HT-29 (cell line): ENCODE results near the gene GRHPR. TPM values are rescaled to one million over a fixed set of nuclear protein-coding genes. Genes with fewer than 3 reads are reported as not detected.
"Not testable (repeated sequence)": the region's sequence is repeated elsewhere in the genome, so short reads cannot be mapped to it uniquely, and the experiment has no call there.

Experiments
- DNase-seq: peaks from one replicate; pipeline ENCODE4 v3.0.0-alpha.2; 2015; ENCODE audit warnings: low spot score
- total RNA-seq: library from RNA; depleted of rRNA; stranded (reverse); fragments of >200 nt; shearing (Covaris generic); gene quantifications from 2 replicates; pipeline ENCODE4 v1.2.3, GENCODE V29; 2014

GRHPR gene
- total RNA-seq, 1 experiment from 2014 or later = 102 TPM

GRCh38 chr9:37445832-37446231, 23.3 kb downstream of the GRHPR start:
- DNase-seq = no peak

GRCh38 chr9:37446401-37446800, 23.9 kb downstream of the GRHPR start:
- DNase-seq = no peak

- no peak for DNase-seq
Observed at GRCh38 chr9:37447111-37447510, 24.6 kb downstream of the GRHPR start.

GRCh38 chr9:37449862-37450632, 27.6 kb downstream of the GRHPR start:
- DNase-seq = no peak

GRCh38 chr9:37451628-37452027, 29.1 kb downstream of the GRHPR start:
- DNase-seq = no peak

- no peak for DNase-seq
Observed at GRCh38 chr9:37452611-37453010, 30.1 kb downstream of the GRHPR start.

GRCh38 chr9:37453827-37454226, 31.3 kb downstream of the GRHPR start:
- peak; percentile 33 for DNase-seq

GRCh38 chr9:37454238-37454637, 31.7 kb downstream of the GRHPR start:
- DNase-seq = no peak

GRCh38 chr9:37455884-37456647, 33.6 kb downstream of the GRHPR start:
- DNase-seq = no peak

GRCh38 chr9:37456817-37457216, 34.3 kb downstream of the GRHPR start:
- no peak for DNase-seq

- DNase-seq = no peak
Observed at GRCh38 chr9:37464006-37464405, 41.5 kb downstream of the GRHPR start.

GRCh38 chr9:37464426-37465248, 42.1 kb downstream of the GRHPR start:
- DNase-seq = peak; percentile 56

GRCh38 chr9:37465249-37466036, 42.9 kb downstream of the GRHPR start, which contains the start of gene ZBTB5:
Gene ZBTB5 (minus strand): TSS chr9:37465450. CDS start chr9:37442551, 22,899 bp downstream.
- DNase-seq = peak; percentile 96

GRCh38 chr9:37466037-37466709, 43.7 kb downstream of the GRHPR start:
- DNase-seq = peak; percentile 50

GRCh38 chr9:37467530-37467929, 45.0 kb downstream of the GRHPR start:
- DNase-seq = not testable (repeated sequence)

GRCh38 chr9:37468620-37469019, 46.1 kb downstream of the GRHPR start:
- DNase-seq = no peak

- DNase-seq = peak; percentile 58
Observed at GRCh38 chr9:37471942-37472684, 49.6 kb downstream of the GRHPR start.

GRCh38 chr9:37473982-37474381, 51.5 kb downstream of the GRHPR start:
- not testable (repeated sequence) for DNase-seq

GRCh38 chr9:37474438-37474837, 51.9 kb downstream of the GRHPR start:
- DNase-seq = no peak

- no peak for DNase-seq
Observed at GRCh38 chr9:37476930-37477329, 54.4 kb downstream of the GRHPR start.
